Activated CD4-positive, alpha-beta T cell treated with anti-CD3 and anti-CD28 coated beads for 36 hours (primary cell): Measurements from ENCODE around the gene KPNA1. TPM values are rescaled to one million over a fixed set of nuclear protein-coding genes. Genes with fewer than 3 reads are reported as not detected.

Experiments used
- ATAC-seq: fragments of 200-7000 bp; cut with Tn5 transposase; one replicate; pipeline ENCODE4 v1.10.0; 2021; ENCODE audit warnings: mild to moderate bottlenecking, moderate library complexity
- CTCF ChIA-PET: fragments of 350-600 bp; sonication (Branson Sonifier 250); formaldehyde crosslinking; loops from one replicate; lab custom pipeline; 2021; ENCODE audit warnings: antibody characterized with exemption; lab: Charles Lee
- POLR2A ChIA-PET: fragments of 350-600 bp; sonication (Branson Sonifier 250); formaldehyde crosslinking; loops from one replicate; lab custom pipeline; 2021; ENCODE audit warnings: antibody characterized with exemption, inconsistent platforms; lab: Charles Lee
- DNase-seq: peaks from one replicate; pipeline ENCODE4 v3.0.0-alpha.2; 2020
- H3K27ac Mint-ChIP-seq: one replicate; pipeline ENCODE4 v1.8.0; 2021; ENCODE audit warnings: mixed read lengths
- H3K27me3 Mint-ChIP-seq: one replicate; pipeline ENCODE4 v1.8.0; 2021; ENCODE audit warnings: mixed read lengths
- H3K36me3 Mint-ChIP-seq: one replicate; pipeline ENCODE4 v1.8.0; 2021; ENCODE audit warnings: low read depth, mixed read lengths
- H3K4me1 Mint-ChIP-seq: one replicate; pipeline ENCODE4 v1.8.0; 2021; ENCODE audit warnings: mixed read lengths
- H3K4me3 Mint-ChIP-seq: one replicate; pipeline ENCODE4 v1.8.0; 2021; ENCODE audit warnings: mild to moderate bottlenecking, moderate library complexity, mixed read lengths
- H3K9me3 Mint-ChIP-seq: one replicate; pipeline ENCODE4 v1.8.0; 2021; ENCODE audit warnings: low read depth, mixed read lengths
- intact Hi-C, 2 experiments: fragments of 100-400 bp; cut with DNase I in 1 of 2; cut with micrococcal nuclease in 1 of 2; formaldehyde crosslinking; loops; one replicate each; pipeline versions ENCODE4 v1.14.2 to v1.15.1; 2022 to 2024; cut with DNase I, micrococcal nuclease
- total RNA-seq, 2 experiments: library from RNA; stranded (reverse); gene quantifications; one replicate each; pipeline ENCODE4 v1.2.3, GENCODE V29; 2021

The KPNA1 gene
- total RNA-seq, 2 experiments from 2014 or later: 37.5 to 42.6 TPM

GRCh38 chr3:122488262-122488973, 26.3 kb downstream of the KPNA1 start:
- POLR2A ChIA-PET: interaction anchor here (0.7 to 1.1 kb wide), 2 partner anchors 26 to 32 kb away, joined by 3 read pairs; partner anchors contain the start of gene KPNA1
- Mint-ChIP-seq H3K36me3 (peaks cover 23% of the 10 kb centered on the region), H3K27me3 (no peaks in the 10 kb centered on the region), H3K9me3 (no peaks in the 10 kb centered on the region), H3K4me3 (no peak overlapping the region), H3K27ac (no peak overlapping the region), H3K4me1 (peaks cover 50% of the 10 kb centered on the region)
- DNase-seq (no peak), ATAC-seq (peak; percentile 92)
- CTCF ChIA-PET: interaction anchor here (0.7 to 0.9 kb wide), 2 partner anchors 21 to 31 kb away, joined by 3 to 4 read pairs; no protein-coding TSS in a partner anchor
- intact Hi-C loops: no loop called here

GRCh38 chr3:122484985-122485384, 29.8 kb downstream of the KPNA1 start:
- H3K36me3 Mint-ChIP-seq: peaks cover 18% of the 10 kb centered on the region
- CTCF ChIA-PET: interaction anchor here (0.6 to 0.7 kb wide), 3 partner anchors 25 to 186 kb away, joined by 3 read pairs; no protein-coding TSS in a partner anchor
- POLR2A ChIA-PET: interaction anchor here (0.6 kb wide), 2 partner anchors 69 to 101 kb away, joined by 3 to 4 read pairs; partner anchors contain the start of genes FAM162A and WDR5B
- no peak for ATAC-seq
- no peak for DNase-seq
- intact Hi-C loops: no loop called here
- H3K9me3 Mint-ChIP-seq: no peaks in the 10 kb centered on the region
- H3K4me3 Mint-ChIP-seq: no peak overlapping the region
- H3K4me1 Mint-ChIP-seq: peaks cover 69% of the 10 kb centered on the region
- H3K27ac Mint-ChIP-seq: no peak overlapping the region
- H3K27me3 Mint-ChIP-seq: no peaks in the 10 kb centered on the region

- H3K27ac Mint-ChIP-seq: no peak overlapping the region
- DNase-seq (no peak), ATAC-seq (peak; percentile 43)
- H3K4me3 Mint-ChIP-seq: no peak overlapping the region
- peaks cover 21% of the 10 kb centered on the region for H3K36me3 Mint-ChIP-seq
- ChIA-PET POLR2A (no interaction called here), CTCF (interaction anchor here (1.0 kb wide), 1 partner anchor 89 kb away, joined by 3 read pairs; no protein-coding TSS in a partner anchor)
- intact Hi-C loops: loop anchor here (2.0 kb wide), 1 partner anchor 17 kb away; no protein-coding TSS in a partner anchor
- H3K27me3 Mint-ChIP-seq: no peaks in the 10 kb centered on the region
- peaks cover 3% of the 10 kb centered on the region for H3K9me3 Mint-ChIP-seq
- peaks cover 50% of the 10 kb centered on the region for H3K4me1 Mint-ChIP-seq
Observed at GRCh38 chr3:122481390-122481789, 33.3 kb downstream of the KPNA1 start.

GRCh38 chr3:122476532-122476931, 38.2 kb downstream of the KPNA1 start:
- intact Hi-C loops: no loop called here
- H3K36me3 Mint-ChIP-seq: peaks cover 16% of the 10 kb centered on the region
- H3K27ac Mint-ChIP-seq: no peak overlapping the region
- no peaks in the 10 kb centered on the region for H3K27me3 Mint-ChIP-seq
- peaks cover 3% of the 10 kb centered on the region for H3K9me3 Mint-ChIP-seq
- no peak for DNase-seq
- ChIA-PET CTCF (no interaction called here), POLR2A (no interaction called here)
- no peak overlapping the region for H3K4me3 Mint-ChIP-seq
- peaks cover 56% of the 10 kb centered on the region for H3K4me1 Mint-ChIP-seq
- ATAC-seq: no peak

GRCh38 chr3:122475316-122475715, 39.4 kb downstream of the KPNA1 start:
- Mint-ChIP-seq H3K4me1 (peaks cover 56% of the 10 kb centered on the region), H3K36me3 (peaks cover 18% of the 10 kb centered on the region), H3K4me3 (no peak overlapping the region), H3K27me3 (no peaks in the 10 kb centered on the region), H3K27ac (no peak overlapping the region), H3K9me3 (peaks cover 3% of the 10 kb centered on the region)
- intact Hi-C loops: no loop called here
- ATAC-seq: no peak
- no peak for DNase-seq
- POLR2A ChIA-PET: no interaction called here
- CTCF ChIA-PET: no interaction called here

- CTCF ChIA-PET: interaction anchor here (1.2 kb wide), 1 partner anchor 36 kb away, joined by 3 read pairs; no protein-coding TSS in a partner anchor
- intact Hi-C loops: loop anchor here in 1 of 2 experiments (5.0 kb wide), 1 partner anchor 38 kb away; no protein-coding TSS in a partner anchor
- no peak overlapping the region for H3K4me3 Mint-ChIP-seq
Observed at GRCh38 chr3:122469659-122470058, 45.1 kb downstream of the KPNA1 start.

GRCh38 chr3:122468896-122469533, 45.7 kb downstream of the KPNA1 start:
- Mint-ChIP-seq H3K4me3 (no peak overlapping the region), H3K27ac (no peak overlapping the region), H3K36me3 (peaks cover 13% of the 10 kb centered on the region), H3K27me3 (no peaks in the 10 kb centered on the region), H3K9me3 (no peaks in the 10 kb centered on the region), H3K4me1 (peaks cover 57% of the 10 kb centered on the region)
- intact Hi-C loops: loop anchor here in 1 of 2 experiments (5.0 kb wide), 1 partner anchor 38 kb away; no protein-coding TSS in a partner anchor
- ChIA-PET POLR2A (no interaction called here), CTCF (interaction anchor here (0.7 to 1.2 kb wide), 3 partner anchors 14 to 211 kb away, joined by 3 read pairs; no protein-coding TSS in a partner anchor)
- ATAC-seq (no peak), DNase-seq (no peak)

More at GRCh38 chr3:122469659-122470058, 45.1 kb downstream of the KPNA1 start:
- POLR2A ChIA-PET: no interaction called here
- Mint-ChIP-seq H3K4me1 (peaks cover 59% of the 10 kb centered on the region), H3K36me3 (peaks cover 19% of the 10 kb centered on the region), H3K27me3 (no peaks in the 10 kb centered on the region), H3K27ac (no peak overlapping the region), H3K9me3 (no peaks in the 10 kb centered on the region)
- no peak for ATAC-seq
- no peak for DNase-seq

- Mint-ChIP-seq H3K9me3 (no peaks in the 10 kb centered on the region), H3K4me1 (peaks cover 42% of the 10 kb centered on the region)
Observed at GRCh38 chr3:122466701-122467240, 48.0 kb downstream of the KPNA1 start.

GRCh38 chr3:122464659-122465058, 50.1 kb downstream of the KPNA1 start:
- ChIA-PET POLR2A (no interaction called here), CTCF (no interaction called here)
- no peak overlapping the region for H3K4me3 Mint-ChIP-seq
- H3K9me3 Mint-ChIP-seq: no peaks in the 10 kb centered on the region
- intact Hi-C loops: loop anchor here (2.0 to 5.0 kb wide), 2 partner anchors 16 to 43 kb away; no protein-coding TSS in a partner anchor
- peaks cover 34% of the 10 kb centered on the region for H3K4me1 Mint-ChIP-seq
- H3K36me3 Mint-ChIP-seq: peaks cover 32% of the 10 kb centered on the region
- no peaks in the 10 kb centered on the region for H3K27me3 Mint-ChIP-seq
- DNase-seq (no peak), ATAC-seq (peak; percentile 64)
- H3K27ac Mint-ChIP-seq: no peak overlapping the region

More at GRCh38 chr3:122466701-122467240, 48.0 kb downstream of the KPNA1 start:
- Mint-ChIP-seq H3K36me3 (peaks cover 24% of the 10 kb centered on the region), H3K27me3 (no peaks in the 10 kb centered on the region), H3K27ac (no peak overlapping the region), H3K4me3 (no peak overlapping the region)
- intact Hi-C loops: loop anchor here in 1 of 2 experiments (5.0 kb wide), 1 partner anchor 41 kb away; no protein-coding TSS in a partner anchor
- DNase-seq (no peak), ATAC-seq (no peak)
- CTCF ChIA-PET: interaction anchor here (0.7 to 1.1 kb wide), 2 partner anchors 8 to 11 kb away, joined by 3 read pairs; no protein-coding TSS in a partner anchor
- POLR2A ChIA-PET: no interaction called here

- Mint-ChIP-seq H3K4me1 (peaks cover 14% of the 10 kb centered on the region), H3K4me3 (no peak overlapping the region), H3K27me3 (no peaks in the 10 kb centered on the region), H3K27ac (no peak overlapping the region), H3K9me3 (no peaks in the 10 kb centered on the region), H3K36me3 (peaks cover 44% of the 10 kb centered on the region)
- intact Hi-C loops: no loop called here
- POLR2A ChIA-PET: no interaction called here
- CTCF ChIA-PET: interaction anchor here (0.7 kb wide), 1 partner anchor 185 kb away, joined by 3 read pairs; no protein-coding TSS in a partner anchor
- DNase-seq (no peak), ATAC-seq (no peak)
Observed at GRCh38 chr3:122462406-122462805, 52.3 kb downstream of the KPNA1 start.

GRCh38 chr3:122461806-122462205, 52.9 kb downstream of the KPNA1 start:
- intact Hi-C loops: no loop called here
- DNase-seq (no peak), ATAC-seq (no peak)
- POLR2A ChIA-PET: no interaction called here
- H3K27me3 Mint-ChIP-seq: no peaks in the 10 kb centered on the region
- no peaks in the 10 kb centered on the region for H3K9me3 Mint-ChIP-seq
- H3K4me3 Mint-ChIP-seq: no peak overlapping the region
- peaks cover 14% of the 10 kb centered on the region for H3K4me1 Mint-ChIP-seq
- H3K36me3 Mint-ChIP-seq: peaks cover 45% of the 10 kb centered on the region
- no peak overlapping the region for H3K27ac Mint-ChIP-seq
- CTCF ChIA-PET: interaction anchor here (0.7 kb wide), 1 partner anchor 186 kb away, joined by 3 read pairs; no protein-coding TSS in a partner anchor
